Naive thymus-derived CD4-positive, alpha-beta T cell (primary cell): ENCODE data around the gene TM4SF20. TPM values are rescaled to one million over a fixed set of nuclear protein-coding genes. Genes with fewer than 3 reads are reported as not detected.

ENCODE experiments used
- ATAC-seq: fragments of 150-1000 bp; cut with Tn5 transposase; 2 replicates; pipeline ENCODE4 v1.10.0; 2021; ENCODE audit warnings: mild to moderate bottlenecking, moderate library complexity
- CTCF ChIA-PET: fragments of 350-600 bp; sonication (Branson Sonifier 250); formaldehyde crosslinking; loops from one replicate; lab custom pipeline; 2021; ENCODE audit warnings: antibody characterized with exemption; lab: Charles Lee
- POLR2A ChIA-PET: fragments of 350-600 bp; sonication (Branson Sonifier 250); formaldehyde crosslinking; loops from one replicate; lab custom pipeline; 2021; ENCODE audit warnings: antibody characterized with exemption, inconsistent platforms; lab: Charles Lee
- DNase-seq, 9 donors: peaks; one replicate each; pipeline versions ENCODE4 v3.0.0 to v3.0.0-alpha.2; 2020 to 2022; ENCODE audit warnings: mixed read lengths in 1 of 9
- H3K27ac ChIP-seq: one replicate; pipeline ENCODE4 v1.7.0; 2013; ENCODE audit warnings: mild to moderate bottlenecking, low read depth, low read length, moderate library complexity
- H3K27me3 ChIP-seq, 2 donors: one replicate each; pipeline ENCODE4 v1.7.0; 2013; ENCODE audit warnings: low read length in 2 of 2, mild to moderate bottlenecking in 2 of 2, moderate library complexity in 2 of 2; ENCODE audit not compliant: control insufficient read depth in 2 of 2, insufficient read depth in 2 of 2
- H3K36me3 ChIP-seq, 3 experiments: 1 replicate in 2 of 3; 2 replicates in 1 of 3; pipeline ENCODE4 v1.7.0; 2013; ENCODE audit warnings: low read length in 3 of 3, mild to moderate bottlenecking in 3 of 3, moderate library complexity in 1 of 3; ENCODE audit not compliant: insufficient read depth in 3 of 3, control insufficient read depth in 2 of 3
- H3K4me1 ChIP-seq, 2 donors: one replicate each; pipeline ENCODE4 v1.7.0; 2013; ENCODE audit warnings: low read length in 2 of 2, mild to moderate bottlenecking in 2 of 2, moderate library complexity in 1 of 2; ENCODE audit not compliant: control insufficient read depth in 2 of 2, insufficient read depth in 2 of 2
- H3K4me3 ChIP-seq: 2 replicates; pipeline ENCODE4 v1.7.0; 2013; ENCODE audit warnings: mild to moderate bottlenecking, low read length
- H3K9me3 ChIP-seq, 3 experiments: 1 replicate in 2 of 3; 2 replicates in 1 of 3; pipeline ENCODE4 v1.7.0; 2013; ENCODE audit warnings: low read length in 3 of 3; ENCODE audit not compliant: control insufficient read depth in 2 of 3
- H3K27ac Mint-ChIP-seq, 9 donors: one replicate each; pipeline ENCODE4 v1.8.0; 2020 to 2022; ENCODE audit warnings: mixed read lengths in 9 of 9, mild to moderate bottlenecking in 8 of 9, moderate library complexity in 5 of 9, inconsistent platforms in 2 of 9
- H3K27me3 Mint-ChIP-seq, 5 donors: one replicate each; pipeline ENCODE4 v1.8.0; 2021 to 2022; ENCODE audit warnings: mixed read lengths in 5 of 5, mild to moderate bottlenecking in 1 of 5
- H3K36me3 Mint-ChIP-seq, 5 donors: one replicate each; pipeline ENCODE4 v1.8.0; 2020 to 2022; ENCODE audit warnings: mixed read lengths in 5 of 5, mild to moderate bottlenecking in 3 of 5, inconsistent platforms in 1 of 5
- H3K4me1 Mint-ChIP-seq, 7 donors: one replicate each; pipeline ENCODE4 v1.8.0; 2020 to 2022; ENCODE audit warnings: mixed read lengths in 7 of 7, mild to moderate bottlenecking in 3 of 7, inconsistent platforms in 1 of 7
- H3K4me3 Mint-ChIP-seq, 10 donors: one replicate each; pipeline ENCODE4 v1.8.0; 2020 to 2022; ENCODE audit warnings: mild to moderate bottlenecking in 10 of 10, mixed read lengths in 10 of 10, moderate library complexity in 6 of 10, inconsistent platforms in 2 of 10
- H3K9me3 Mint-ChIP-seq, 11 donors: one replicate each; pipeline ENCODE4 v1.8.0; 2020 to 2022; ENCODE audit warnings: mixed read lengths in 11 of 11, mild to moderate bottlenecking in 4 of 11, inconsistent platforms in 1 of 11, moderate library complexity in 1 of 11
- intact Hi-C, 2 donors: fragments of 100-400 bp; cut with micrococcal nuclease; formaldehyde crosslinking; loops; one replicate each; pipeline ENCODE4 v1.15.1; 2023
- polyA plus RNA-seq, 2 donors: library from polyadenylated mRNA; unstranded; fragments of 300-500 nt; fragmentation: Illumina TruSeq; gene quantifications; one replicate each; pipeline ENCODE4 v1.2.3, GENCODE V29; 2021
- total RNA-seq, 6 experiments: library from RNA in 5 of 6; stranded (reverse) in 5 of 6; gene quantifications; 1 replicate in 5 of 6; 2 replicates in 1 of 6; pipeline ENCODE4 v1.2.3 and lab custom pipeline; 2021 to 2026

Gene TM4SF20
- total and polyA plus RNA-seq, 7 experiments from 2014 or later = 0.09 TPM; not detected in 6

DNA sequence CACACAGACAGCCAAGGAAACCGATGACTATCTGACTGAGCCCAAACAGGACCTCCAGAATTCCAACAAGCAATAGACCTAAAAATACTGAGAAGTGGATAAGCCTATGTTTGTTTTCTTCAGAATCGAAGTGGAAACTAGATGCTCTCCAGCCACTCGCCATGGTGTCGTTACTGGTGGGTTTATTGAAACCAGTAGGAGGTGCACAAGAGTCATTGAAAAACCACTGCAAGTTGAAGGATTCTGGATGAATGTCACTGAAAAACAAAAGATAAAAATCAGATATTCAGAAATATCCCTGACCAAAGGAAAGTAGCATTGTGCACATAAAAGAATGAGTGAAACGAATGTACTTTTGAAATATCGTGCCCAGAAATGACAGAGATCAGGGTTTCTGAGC, 15.3 kb downstream of the TM4SF20 start:
- H3K27ac Mint-ChIP-seq = no peak overlapping the region
- no peak overlapping the region for H3K4me3 Mint-ChIP-seq
- no peaks in the 10 kb centered on the region for H3K27me3 Mint-ChIP-seq
- Histone ChIP-seq H3K27me3 (no peaks in the 10 kb centered on the region), H3K9me3 (no peaks in the 10 kb centered on the region), H3K4me1 (no peaks in the 10 kb centered on the region), H3K4me3 (no peak overlapping the region), H3K36me3 (peaks cover 0 to 5% (median 0%) of the 10 kb centered on the region in 3 experiments), H3K27ac (no peak overlapping the region)
- ATAC-seq (no peak), DNase-seq (peak in 6 of 9 donors; percentile 3 to 32 (median 15))
- H3K4me1 Mint-ChIP-seq = peaks cover 0 to 8% (median 0%) of the 10 kb centered on the region in 7 donors
- POLR2A ChIA-PET = no interaction called here
- intact Hi-C loops = loop anchor here in 1 of 2 donors (5.0 kb wide), 1 partner anchor 99 kb away; no protein-coding TSS in a partner anchor
- CTCF ChIA-PET = no interaction called here
- H3K9me3 Mint-ChIP-seq = no peaks in the 10 kb centered on the region
- H3K36me3 Mint-ChIP-seq = peaks cover 0 to 9% (median 0%) of the 10 kb centered on the region in 5 donors

DNA sequence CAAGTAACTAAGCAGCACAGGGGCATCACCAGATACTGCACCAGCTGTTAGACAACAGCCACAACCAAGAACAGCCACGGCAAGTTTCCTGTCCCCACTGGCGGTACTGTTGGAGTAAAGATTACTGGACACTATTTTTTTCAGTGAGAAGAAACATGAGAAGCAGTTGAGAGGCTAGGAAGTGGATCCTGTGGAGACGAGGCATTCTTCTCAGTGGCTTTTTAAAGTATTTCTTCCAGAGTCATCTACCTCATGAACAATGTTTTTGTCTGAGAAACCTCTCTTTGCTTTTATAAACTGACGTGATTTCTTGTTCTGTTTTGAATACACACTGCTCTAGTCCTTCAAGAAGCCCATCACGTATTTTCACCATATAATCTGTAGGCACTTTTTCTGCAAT, 18.8 kb downstream of the TM4SF20 start:
- Histone ChIP-seq H3K27me3 (no peaks in the 10 kb centered on the region), H3K27ac (no peak overlapping the region), H3K4me3 (no peak overlapping the region), H3K4me1 (no peaks in the 10 kb centered on the region), H3K36me3 (peaks cover 0 to 30% (median 5%) of the 10 kb centered on the region in 3 experiments), H3K9me3 (no peaks in the 10 kb centered on the region)
- H3K9me3 Mint-ChIP-seq = no peaks in the 10 kb centered on the region
- DNase-seq (no peak), ATAC-seq (no peak)
- no peak overlapping the region for H3K27ac Mint-ChIP-seq
- ChIA-PET POLR2A (no interaction called here), CTCF (no interaction called here)
- peaks cover 0 to 27% (median 5%) of the 10 kb centered on the region in 5 donors for H3K36me3 Mint-ChIP-seq
- no peak overlapping the region for H3K4me3 Mint-ChIP-seq
- no peaks in the 10 kb centered on the region for H3K27me3 Mint-ChIP-seq
- intact Hi-C loops = loop anchor here in 1 of 2 donors (5.0 kb wide), 1 partner anchor 102 kb away; no protein-coding TSS in a partner anchor
- peaks cover 0 to 8% (median 0%) of the 10 kb centered on the region in 7 donors for H3K4me1 Mint-ChIP-seq

DNA sequence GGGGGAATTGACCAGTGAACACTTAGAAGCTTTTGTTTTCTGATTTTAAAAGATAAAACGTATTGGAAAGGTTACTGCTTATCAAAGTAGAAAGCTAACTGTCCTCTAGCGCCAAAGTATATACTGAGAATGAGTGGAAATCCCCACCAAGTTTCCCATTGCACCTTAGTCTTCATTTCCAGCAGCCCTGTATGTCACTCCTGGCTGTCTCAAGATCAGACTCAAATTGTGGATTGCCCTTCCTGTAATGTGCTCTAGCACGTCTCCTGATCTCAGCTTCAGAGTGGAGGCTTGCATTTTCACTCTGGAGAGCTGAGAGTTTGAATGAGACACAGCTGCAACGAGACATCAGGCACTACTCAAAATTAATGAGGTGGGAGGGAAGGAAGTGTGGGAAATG, 27.5 kb downstream of the TM4SF20 start:
- H3K9me3 Mint-ChIP-seq = peaks cover 0 to 2% (median 0%) of the 10 kb centered on the region in 11 donors
- H3K4me3 Mint-ChIP-seq = no peak overlapping the region
- H3K4me1 Mint-ChIP-seq = peaks cover 0 to 5% (median 0%) of the 10 kb centered on the region in 7 donors
- ATAC-seq (no peak), DNase-seq (no peak)
- H3K27ac Mint-ChIP-seq = peak overlapping the region in 5 of 9 donors; percentile 1 to 59 (median 32)
- peaks cover 4 to 40% (median 6%) of the 10 kb centered on the region in 5 donors for H3K36me3 Mint-ChIP-seq
- ChIA-PET CTCF (no interaction called here), POLR2A (no interaction called here)
- H3K27me3 ChIP-seq = no peaks in the 10 kb centered on the region
- no peaks in the 10 kb centered on the region for H3K9me3 ChIP-seq
- intact Hi-C loops = no loop called here
- H3K4me1 ChIP-seq = no peaks in the 10 kb centered on the region
- no peak overlapping the region for H3K27ac ChIP-seq
- H3K4me3 ChIP-seq = no peak overlapping the region
- H3K27me3 Mint-ChIP-seq = no peaks in the 10 kb centered on the region
- peaks cover 0 to 19% (median 9%) of the 10 kb centered on the region in 3 experiments for H3K36me3 ChIP-seq

DNA sequence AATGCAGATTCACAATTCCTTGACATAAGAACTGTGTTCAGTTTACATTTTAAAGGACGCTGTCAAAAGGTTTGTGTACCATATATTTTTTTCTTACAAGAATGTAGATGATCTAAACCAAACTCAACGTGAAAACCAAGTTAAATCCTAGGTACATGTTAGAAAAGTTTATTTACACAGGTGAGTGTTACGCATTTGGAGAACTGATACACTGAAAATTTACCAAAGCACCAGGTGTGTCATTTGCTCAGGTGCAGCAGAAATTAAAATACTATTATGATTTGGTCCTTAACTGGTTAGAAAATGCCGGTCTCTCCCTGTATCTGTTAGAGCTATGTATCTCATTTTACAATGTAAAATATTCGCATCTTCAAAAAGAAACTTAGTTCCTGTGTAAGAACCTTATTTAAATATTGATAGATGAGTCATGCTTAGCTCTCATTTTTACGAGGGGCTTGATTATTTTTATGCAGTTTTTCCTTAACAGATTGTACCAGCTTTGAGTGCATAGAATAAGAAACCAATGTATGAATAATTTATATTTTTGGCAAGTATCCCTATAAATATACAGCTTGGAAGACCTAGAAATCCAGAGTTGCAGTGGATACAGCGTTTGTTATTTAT, 29.0 kb downstream of the TM4SF20 start:
- H3K27me3 Mint-ChIP-seq = no peaks in the 10 kb centered on the region
- POLR2A ChIA-PET = no interaction called here
- no peak overlapping the region for H3K27ac Mint-ChIP-seq
- no peak overlapping the region for H3K4me3 Mint-ChIP-seq
- DNase-seq (no peak), ATAC-seq (no peak)
- peaks cover 0 to 5% (median 0%) of the 10 kb centered on the region in 7 donors for H3K4me1 Mint-ChIP-seq
- H3K9me3 Mint-ChIP-seq = peaks cover 0 to 2% (median 0%) of the 10 kb centered on the region in 11 donors
- peaks cover 0 to 6% (median 4%) of the 10 kb centered on the region in 3 experiments for H3K36me3 ChIP-seq
- no peaks in the 10 kb centered on the region for H3K4me1 ChIP-seq
- peaks cover 0 to 44% (median 6%) of the 10 kb centered on the region in 5 donors for H3K36me3 Mint-ChIP-seq
- H3K9me3 ChIP-seq = no peaks in the 10 kb centered on the region
- intact Hi-C loops = no loop called here
- H3K27ac ChIP-seq = no peak overlapping the region
- H3K4me3 ChIP-seq = no peak overlapping the region
- no peaks in the 10 kb centered on the region for H3K27me3 ChIP-seq
- CTCF ChIA-PET = no interaction called here

DNA sequence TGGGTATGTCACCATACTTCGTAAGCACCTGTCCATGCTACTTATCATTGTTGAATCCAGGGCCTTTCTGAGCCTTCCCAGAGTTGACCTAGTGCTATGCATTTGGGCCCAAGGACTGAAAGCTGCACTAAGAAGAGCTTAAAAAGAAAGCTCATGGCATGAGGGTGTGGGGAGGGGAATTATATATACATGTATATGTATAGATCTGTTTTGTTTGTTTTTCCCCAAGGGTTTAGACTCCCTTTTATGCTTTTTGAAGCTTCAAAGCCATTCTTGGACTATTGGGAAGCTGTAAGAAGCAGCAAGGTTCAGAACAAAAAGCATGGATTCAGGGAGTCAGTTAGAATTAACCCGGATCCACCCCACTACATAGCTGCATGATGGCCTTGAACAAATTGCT, 30.8 kb downstream of the TM4SF20 start:
- peaks cover 0 to 5% (median 0%) of the 10 kb centered on the region in 7 donors for H3K4me1 Mint-ChIP-seq
- peaks cover 0 to 41% (median 6%) of the 10 kb centered on the region in 5 donors for H3K36me3 Mint-ChIP-seq
- H3K27ac ChIP-seq = no peak overlapping the region
- H3K36me3 ChIP-seq = peaks cover under 1 to 6% (median 4%) of the 10 kb centered on the region in 3 experiments
- no peak overlapping the region for H3K27ac Mint-ChIP-seq
- intact Hi-C loops = no loop called here
- no peaks in the 10 kb centered on the region for H3K27me3 Mint-ChIP-seq
- H3K27me3 ChIP-seq = no peaks in the 10 kb centered on the region
- H3K9me3 Mint-ChIP-seq = peaks cover 0 to 2% (median 0%) of the 10 kb centered on the region in 11 donors
- CTCF ChIA-PET = no interaction called here
- H3K4me1 ChIP-seq = no peaks in the 10 kb centered on the region
- H3K4me3 Mint-ChIP-seq = no peak overlapping the region
- POLR2A ChIA-PET = no interaction called here
- no peak for ATAC-seq
- H3K9me3 ChIP-seq = no peaks in the 10 kb centered on the region
- no peak overlapping the region for H3K4me3 ChIP-seq
- no peak for DNase-seq

DNA sequence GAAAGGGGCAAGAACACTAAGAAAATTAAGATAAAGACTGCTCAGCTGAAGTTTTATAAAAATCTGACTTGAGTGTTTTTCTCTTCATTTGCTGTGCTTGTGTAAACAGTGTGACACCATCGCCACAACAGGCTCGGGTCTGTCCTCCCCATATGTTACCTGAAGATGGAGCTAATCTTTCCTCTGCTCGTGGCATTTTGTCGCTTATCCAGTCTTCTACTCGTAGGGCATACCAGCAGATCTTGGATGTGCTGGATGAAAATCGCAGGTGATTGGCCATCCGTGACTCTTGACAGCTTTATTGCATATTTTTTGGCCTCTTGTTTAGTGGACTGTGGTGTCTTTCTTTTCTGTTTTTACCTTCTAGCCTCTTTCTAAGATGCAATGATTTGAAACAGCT, 32.0 kb downstream of the TM4SF20 start:
- H3K9me3 ChIP-seq = no peaks in the 10 kb centered on the region
- Mint-ChIP-seq H3K4me3 (no peak overlapping the region), H3K4me1 (peaks cover 0 to 5% (median 0%) of the 10 kb centered on the region in 7 donors), H3K27me3 (no peaks in the 10 kb centered on the region), H3K9me3 (no peaks in the 10 kb centered on the region), H3K27ac (peak overlapping the region in 1 of 9 donors; percentile 25), H3K36me3 (peaks cover 0 to 40% (median 11%) of the 10 kb centered on the region in 5 donors)
- DNase-seq (no peak), ATAC-seq (no peak)
- ChIA-PET CTCF (interaction anchor here (1.1 kb wide), 1 partner anchor 8 kb away, joined by 3 read pairs; no protein-coding TSS in a partner anchor), POLR2A (no interaction called here)
- H3K27me3 ChIP-seq = no peaks in the 10 kb centered on the region
- H3K27ac ChIP-seq = no peak overlapping the region
- no peaks in the 10 kb centered on the region for H3K4me1 ChIP-seq
- H3K36me3 ChIP-seq = peaks cover 4 to 6% (median 6%) of the 10 kb centered on the region in 3 experiments
- intact Hi-C loops = no loop called here
- no peak overlapping the region for H3K4me3 ChIP-seq
